NK-92 treated with Interleukin-12 subunit alpha and Interleukin-12 subunit beta, amount 100 ng/mL, for 24 hours (cell line): ENCODE data around the gene PGRMC1.
"Not testable (repeated sequence)": the region's sequence is repeated elsewhere in the genome, so short reads cannot be mapped to it uniquely, and the experiment has no call there.

ENCODE experiments used
- DNase-seq: peaks from one replicate; lab custom pipeline; 2025; lab: John Stamatoyannopoulos, UW

The PGRMC1 gene

GRCh38 chrX:119235872-119236622 lies at the start of gene PGRMC1:
PGRMC1 (plus strand) TSS chrX:119236285; CDS start chrX:119236364, 79 bp downstream.
- DNase-seq = peak; percentile 52

GRCh38 chrX:119186763-119187162 lies 49.3 kb upstream of the PGRMC1 start:
- DNase-seq = no peak

- no peak for DNase-seq
Observed at GRCh38 chrX:119187298-119187697, 48.8 kb upstream of the PGRMC1 start.

- DNase-seq = no peak
Observed at GRCh38 chrX:119189115-119189514, 47.0 kb upstream of the PGRMC1 start.

- DNase-seq = no peak
Observed at GRCh38 chrX:119189595-119189994, 46.5 kb upstream of the PGRMC1 start.

- DNase-seq = no peak
Observed at GRCh38 chrX:119190091-119190681, 45.9 kb upstream of the PGRMC1 start.

GRCh38 chrX:119190831-119191230 lies 45.3 kb upstream of the PGRMC1 start:
- no peak for DNase-seq

GRCh38 chrX:119194621-119195020 lies 41.5 kb upstream of the PGRMC1 start:
- no peak for DNase-seq

GRCh38 chrX:119201570-119201969 lies 34.5 kb upstream of the PGRMC1 start:
- no peak for DNase-seq

GRCh38 chrX:119206203-119206602 lies 29.9 kb upstream of the PGRMC1 start:
- DNase-seq = no peak

- DNase-seq = not testable (repeated sequence)
Observed at GRCh38 chrX:119207483-119207882, 28.6 kb upstream of the PGRMC1 start.

- DNase-seq = no peak
Observed at GRCh38 chrX:119208401-119209057, 27.6 kb upstream of the PGRMC1 start.

- not testable (repeated sequence) for DNase-seq
Observed at GRCh38 chrX:119210931-119211648, 25.0 kb upstream of the PGRMC1 start.

- DNase-seq = no peak
Observed at GRCh38 chrX:119211649-119212014, 24.5 kb upstream of the PGRMC1 start.

- no peak for DNase-seq
Observed at GRCh38 chrX:119218198-119218597, 17.9 kb upstream of the PGRMC1 start.

- DNase-seq = no peak
Observed at GRCh38 chrX:119222932-119223331, 13.2 kb upstream of the PGRMC1 start.

GRCh38 chrX:119223783-119224182 lies 12.3 kb upstream of the PGRMC1 start:
- DNase-seq = no peak

GRCh38 chrX:119226446-119226845 lies 9.6 kb upstream of the PGRMC1 start:
- no peak for DNase-seq

GRCh38 chrX:119228512-119229252 lies 7.4 kb upstream of the PGRMC1 start:
- DNase-seq = no peak

GRCh38 chrX:119229253-119229615 lies 6.9 kb upstream of the PGRMC1 start:
- DNase-seq = no peak

GRCh38 chrX:119230850-119231249 lies 5.2 kb upstream of the PGRMC1 start:
- no peak for DNase-seq

- DNase-seq = no peak
Observed at GRCh38 chrX:119231936-119232445, 4.1 kb upstream of the PGRMC1 start.
